Gastrocnemius medialis (tissue), 4 donors: Measurements from ENCODE around the gene ZNF580. TPM values are rescaled to one million over a fixed set of nuclear protein-coding genes. Genes with fewer than 3 reads are reported as not detected.

Experiments used
- ATAC-seq, 2 donors: fragments of 150-250 bp; one replicate each; pipeline ENCODE4 v1.9.1; 2016
- DNase-seq, 2 donors: peaks; one replicate each; pipeline ENCODE4 v3.0.0-alpha.2; 2019
- H3K27ac ChIP-seq, 4 donors: fragments of 200-600 bp; sonication (generic); 1 replicate in 1 of 4; 2 replicates in 3 of 4; pipeline ENCODE4 v1.5.1; 2016 to 2018; ENCODE audit warnings: mild to moderate bottlenecking in 2 of 4, moderate library complexity in 1 of 4
- H3K27me3 ChIP-seq, 3 donors: fragments of 200-600 bp; sonication (generic) in 2 of 3; 1 replicate in 1 of 3; 2 replicates in 2 of 3; pipeline versions ENCODE4 v1.5.1 to v1.6.0; 2016 to 2019; ENCODE audit warnings: mild to moderate bottlenecking in 1 of 3, moderate library complexity in 1 of 3
- H3K36me3 ChIP-seq, 2 donors: fragments of 200-600 bp; sonication (generic) in 1 of 2; one replicate each; pipeline ENCODE4 v1.5.1; 2017 to 2018
- H3K4me1 ChIP-seq, 2 donors: fragments of 200-600 bp; sonication (generic) in 1 of 2; one replicate each; pipeline ENCODE4 v1.5.1; 2016 to 2017; ENCODE audit warnings: mild to moderate bottlenecking in 2 of 2
- H3K4me3 ChIP-seq, 4 donors: fragments of 200-600 bp; sonication (generic) in 3 of 4; 1 replicate in 1 of 4; 2 replicates in 3 of 4; pipeline ENCODE4 v1.5.1; 2016 to 2019; ENCODE audit warnings: mild to moderate bottlenecking in 2 of 4
- H3K9me3 ChIP-seq, 3 donors: fragments of 200-600 bp; sonication (generic) in 2 of 3; 1 replicate in 1 of 3; 2 replicates in 2 of 3; pipeline ENCODE4 v1.5.1; 2016 to 2019
- CTCF ChIP-seq, 5 experiments: fragments of 450-650 bp in 3 of 5; fragments of 200-600 bp in 2 of 5; sonication (generic) in 2 of 5; IDR thresholded peaks in 4 of 5; conservative IDR thresholded peaks in 1 of 5; 1 replicate in 4 of 5; 2 replicates in 1 of 5; pipeline ENCODE4 v1.5.1; 2016 to 2019; ENCODE audit warnings: antibody characterized with exemption in 5 of 5, mild to moderate bottlenecking in 3 of 5, moderate library complexity in 3 of 5
- POLR2A ChIP-seq, 2 donors: fragments of 450-650 bp; IDR thresholded peaks; one replicate each; pipeline ENCODE4 v1.6.1; 2017; ENCODE audit warnings: antibody characterized with exemption in 2 of 2, mild to moderate bottlenecking in 2 of 2, moderate library complexity in 2 of 2
- in situ Hi-C, 4 donors: fragments of 200-750 bp; cut with MboI; loops; one replicate each; pipeline versions ENCODE4 v1.15.0 to v1.8.0; 2017; ENCODE audit warnings: low sequenced_read_pairs in 4 of 4
- intact Hi-C: fragments of 100-400 bp; cut with DNase I; formaldehyde crosslinking; loops from one replicate; pipeline ENCODE4 v1.15.1; 2023; ENCODE audit warnings: low total_unique reads
- total RNA-seq, 4 donors: library from RNA; depleted of rRNA; stranded (reverse); fragments of >200 nt; gene quantifications; one replicate each; pipeline versions ENCODE4 v1.1.0 to v1.2.3, GENCODE V29; 2016

The ZNF580 gene
- total RNA-seq, 4 donors from 2014 or later, result 1.5 to 12.3 (median 7.2) TPM

DNA sequence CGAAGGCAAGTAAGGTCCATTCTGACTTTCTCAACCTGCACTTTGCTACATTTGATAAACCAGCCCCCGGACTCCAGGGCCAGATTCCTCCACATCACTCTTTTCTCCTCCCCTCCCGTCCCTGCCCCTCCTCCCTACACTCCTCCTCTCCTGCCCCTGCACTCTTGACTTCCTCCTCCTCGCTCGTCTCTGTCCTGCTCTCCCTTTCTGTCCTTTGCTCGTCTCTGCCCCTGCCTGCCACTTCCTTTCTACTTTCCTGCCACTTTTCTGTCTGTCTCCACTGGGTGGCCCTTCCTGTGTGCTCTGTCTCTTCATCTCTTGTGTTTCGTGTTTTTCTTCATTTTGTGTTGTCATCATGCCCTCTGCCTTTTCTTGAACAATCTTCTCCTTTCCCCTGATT is 21.0 kb downstream of the ZNF580 start:
- ATAC-seq, result no peak
- DNase-seq, result no peak
- H3K36me3 ChIP-seq, result peaks cover 0 to 61% of the 10 kb centered on the region in 2 donors
- TF ChIP-seq CTCF (IDR thresholded peaks at IDR 0.05 in 4 of 5, conservative IDR thresholded peaks at IDR 0.05 in 1 of 5), result no peak
- no peak for TF ChIP-seq POLR2A (IDR thresholded peaks at IDR 0.05)
- no peaks in the 10 kb centered on the region for H3K9me3 ChIP-seq
- no peak overlapping the region for H3K27ac ChIP-seq
- no peak overlapping the region for H3K4me3 ChIP-seq
- in situ Hi-C loops (loop anchor here in 1 of 4 donors (10.0 kb wide), 1 partner anchor 287 kb away; the partner anchor contains the start of genes IL11 and TMEM190), intact Hi-C loops (no loop called here)
- H3K27me3 ChIP-seq, result no peaks in the 10 kb centered on the region
- peaks cover 25 to 28% of the 10 kb centered on the region in 2 donors for H3K4me1 ChIP-seq

- H3K4me1 ChIP-seq, result peaks cover 4 to 6% of the 10 kb centered on the region in 2 donors
- no peaks in the 10 kb centered on the region for H3K27me3 ChIP-seq
- intact Hi-C loops (no loop called here), in situ Hi-C loops (loop anchor here in 1 of 4 donors (10.0 kb wide), 1 partner anchor 289 kb away; the partner anchor contains the start of genes IL11 and TMEM190)
- no peak overlapping the region for H3K27ac ChIP-seq
- peaks cover 0 to 81% of the 10 kb centered on the region in 2 donors for H3K36me3 ChIP-seq
- ATAC-seq, result no peak
- H3K4me3 ChIP-seq, result no peak overlapping the region
- no peak for TF ChIP-seq POLR2A (IDR thresholded peaks at IDR 0.05)
- TF ChIP-seq CTCF (IDR thresholded peaks at IDR 0.05 in 4 of 5, conservative IDR thresholded peaks at IDR 0.05 in 1 of 5), result no peak
- no peak for DNase-seq
- no peaks in the 10 kb centered on the region for H3K9me3 ChIP-seq
Observed at GRCh38 chr19:55663846-55664536, 23.2 kb downstream of the ZNF580 start.

DNA sequence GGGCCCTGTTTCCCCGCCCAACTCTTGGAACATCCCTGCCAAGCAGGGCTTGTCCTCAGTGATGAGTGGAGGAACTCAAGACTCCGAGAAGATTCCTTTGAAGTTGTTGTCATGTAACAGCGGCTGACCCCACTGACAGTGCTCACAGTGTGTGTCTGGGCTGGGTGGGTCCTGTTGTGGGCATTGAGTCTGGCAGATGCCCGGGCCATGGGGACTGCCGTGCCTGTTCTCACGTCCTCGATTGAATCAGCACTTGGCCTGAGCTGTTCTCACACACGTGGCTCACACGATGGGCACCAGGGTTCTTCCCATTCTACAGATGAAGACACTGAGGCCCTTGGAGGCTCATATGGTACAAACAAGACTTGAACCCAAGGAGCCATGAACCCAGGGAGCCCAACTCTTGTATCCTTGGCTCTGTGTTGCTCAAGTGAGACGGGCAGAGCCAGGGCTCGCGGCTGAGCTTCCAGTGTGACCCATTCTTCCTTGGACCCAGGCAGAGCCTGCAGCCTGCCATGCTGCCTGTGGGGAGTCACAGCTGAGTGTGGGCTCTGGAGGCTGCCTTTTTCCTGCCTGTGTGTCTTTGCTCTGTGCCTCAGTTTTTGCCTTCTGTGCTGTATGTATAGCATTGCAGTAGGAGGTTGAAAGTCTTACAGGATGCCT is 25.7 kb downstream of the ZNF580 start:
- no peaks in the 10 kb centered on the region for H3K27me3 ChIP-seq
- no peaks in the 10 kb centered on the region for H3K9me3 ChIP-seq
- in situ Hi-C loops, result loop anchor here in 1 of 4 donors (10.0 kb wide), 1 partner anchor 292 kb away; the partner anchor contains the start of genes IL11 and TMEM190
- no peak for DNase-seq
- TF ChIP-seq CTCF (IDR thresholded peaks at IDR 0.05 in 4 of 5, conservative IDR thresholded peaks at IDR 0.05 in 1 of 5) (no peak), POLR2A (IDR thresholded peaks at IDR 0.05) (no peak)
- H3K4me3 ChIP-seq, result no peak overlapping the region
- H3K36me3 ChIP-seq, result peaks cover 0 to 88% of the 10 kb centered on the region in 2 donors
- H3K27ac ChIP-seq, result no peak overlapping the region
- no peaks in the 10 kb centered on the region for H3K4me1 ChIP-seq
- no peak for ATAC-seq
- intact Hi-C loops, result no loop called here

GRCh38 chr19:55667006-55667381 is 26.2 kb downstream of the ZNF580 start:
- in situ Hi-C loops (loop anchor here in 1 of 4 donors (10.0 kb wide), 1 partner anchor 292 kb away; the partner anchor contains the start of genes IL11 and TMEM190), intact Hi-C loops (no loop called here)
- no peaks in the 10 kb centered on the region for H3K9me3 ChIP-seq
- H3K4me1 ChIP-seq, result no peaks in the 10 kb centered on the region
- H3K27ac ChIP-seq, result no peak overlapping the region
- no peaks in the 10 kb centered on the region for H3K27me3 ChIP-seq
- ATAC-seq, result no peak
- no peak for DNase-seq
- no peak for TF ChIP-seq CTCF (IDR thresholded peaks at IDR 0.05 in 4 of 5, conservative IDR thresholded peaks at IDR 0.05 in 1 of 5)
- no peak for TF ChIP-seq POLR2A (IDR thresholded peaks at IDR 0.05)
- H3K36me3 ChIP-seq, result peaks cover 0 to 83% of the 10 kb centered on the region in 2 donors
- H3K4me3 ChIP-seq, result no peak overlapping the region
